ENCODE measurements around the gene AGPAT2.
"Not testable (repeated sequence)": the region's sequence is repeated elsewhere in the genome, so short reads cannot be mapped to it uniquely, and the experiment has no call there.

Gene AGPAT2

DNA sequence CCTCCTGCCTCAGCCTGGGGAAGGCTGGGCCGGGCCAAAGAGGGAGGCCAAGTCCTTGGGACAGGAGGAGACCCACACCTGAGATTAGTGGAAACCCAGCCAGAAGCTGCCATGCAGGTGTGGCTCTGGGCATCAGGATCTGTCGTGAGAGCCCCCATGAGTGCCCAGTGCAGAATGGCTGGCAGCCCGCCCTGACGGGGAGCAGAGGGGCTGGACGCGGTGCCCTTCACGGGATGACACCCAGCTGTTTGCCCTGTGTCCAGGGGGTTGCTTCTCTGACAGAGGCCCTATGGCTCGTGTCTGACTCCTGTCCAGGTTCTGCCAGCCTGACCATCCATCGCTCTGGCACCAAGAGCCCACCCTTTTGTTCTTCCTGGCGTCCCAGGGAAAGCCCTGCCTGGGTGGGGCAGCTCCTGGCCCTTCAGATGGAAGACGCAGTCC, 33.7 kb upstream of the AGPAT2 start:
- in situ Hi-C loops (cut with HindIII; ENCODE audit: low sequenced_read_pairs), result no loop called here

GRCh38 chr9:136720251-136720897, 33.1 kb upstream of the AGPAT2 start:
- in situ Hi-C loops (cut with HindIII; ENCODE audit: low sequenced_read_pairs), result no loop called here

DNA sequence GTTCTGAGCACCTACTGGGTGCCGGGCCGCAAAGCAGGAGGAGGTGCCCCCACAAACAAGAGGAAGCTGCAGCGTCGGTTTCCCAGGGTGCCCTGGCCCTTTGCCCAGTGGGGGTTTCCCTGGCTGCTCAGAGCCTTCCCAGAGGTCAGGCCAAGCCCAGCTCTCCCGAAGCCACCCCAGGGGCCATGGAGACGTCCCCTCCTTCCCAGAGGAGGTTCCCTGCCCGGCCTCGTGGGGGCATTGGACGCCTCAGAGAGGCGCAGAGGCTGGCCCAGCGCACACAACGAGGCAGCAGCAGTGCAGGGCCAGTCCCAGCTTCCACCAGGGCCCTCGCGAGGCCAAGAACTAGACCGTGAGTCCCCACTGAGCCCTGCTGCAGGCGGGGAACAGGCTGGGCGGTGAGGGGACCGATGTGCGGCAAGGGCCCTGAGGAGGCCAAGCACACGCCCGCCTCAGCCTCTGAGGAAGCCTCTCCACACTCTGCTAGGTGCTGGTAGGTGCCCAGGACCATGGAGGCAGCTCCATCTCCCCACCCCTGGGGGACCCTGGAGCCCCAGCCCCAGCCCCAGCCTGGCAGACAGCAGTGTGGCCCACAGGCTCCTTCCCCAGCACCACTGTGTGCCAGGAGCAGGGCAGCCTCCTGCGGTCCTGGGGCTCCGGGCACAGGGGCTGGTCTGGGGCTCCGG, 32.1 kb upstream of the AGPAT2 start:
- in situ Hi-C loops (cut with HindIII; ENCODE audit: low sequenced_read_pairs), result no loop called here

DNA sequence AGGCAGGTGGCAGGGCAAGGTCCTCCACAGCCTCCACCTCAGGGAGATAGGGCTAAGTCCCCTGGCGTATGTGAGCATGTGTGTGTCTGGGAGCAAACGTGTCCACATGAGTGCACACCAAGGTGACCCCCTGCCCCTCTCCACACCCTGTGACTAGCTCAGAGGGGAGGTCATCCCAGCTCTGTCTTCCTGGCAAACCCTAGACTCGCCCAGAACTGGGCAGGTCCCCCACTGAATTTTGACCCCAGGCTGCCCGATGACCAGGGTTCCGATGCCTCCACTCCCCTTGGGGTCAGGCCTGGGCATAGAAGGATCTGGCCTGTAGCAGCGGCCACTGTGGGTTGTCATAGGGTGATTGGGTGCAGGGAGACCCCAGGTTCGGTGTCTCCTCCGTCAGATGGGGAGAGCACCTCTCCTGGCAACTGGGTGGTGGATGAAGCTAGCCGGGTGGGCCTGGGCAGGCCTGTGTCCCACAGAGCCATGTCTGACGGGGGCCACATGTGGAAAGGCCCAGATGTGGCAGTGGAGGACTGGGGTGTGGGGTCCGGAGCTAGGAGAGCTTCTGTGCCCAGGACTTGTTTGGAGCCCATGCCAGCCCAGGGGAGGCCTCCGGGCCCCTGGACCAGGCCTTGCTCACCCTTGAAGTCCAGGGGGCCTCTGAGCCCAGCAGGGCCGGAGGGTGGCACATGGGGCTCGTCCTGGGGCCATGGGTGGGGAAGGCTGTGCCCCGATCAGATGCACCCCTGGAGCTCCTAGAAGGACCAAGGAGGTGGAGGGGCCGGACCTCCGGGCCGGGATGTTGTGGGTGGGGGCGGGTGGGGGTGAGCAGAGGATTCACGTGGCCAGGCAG, 31.3 kb upstream of the AGPAT2 start:
- in situ Hi-C loops (cut with HindIII; ENCODE audit: low sequenced_read_pairs), result no loop called here

- in situ Hi-C loops (cut with HindIII; ENCODE audit: low sequenced_read_pairs), result no loop called here
These were observed 30.1 kb upstream of the AGPAT2 start for GRCh38 chr9:136717399-136717798.

GRCh38 chr9:136714893-136715274, 27.6 kb upstream of the AGPAT2 start:
- in situ Hi-C loops (cut with HindIII; ENCODE audit: low sequenced_read_pairs), result no loop called here

GRCh38 chr9:136714096-136714892, 27.0 kb upstream of the AGPAT2 start:
- in situ Hi-C loops (cut with HindIII; ENCODE audit: low sequenced_read_pairs), result no loop called here

- in situ Hi-C loops (cut with HindIII; ENCODE audit: low sequenced_read_pairs), result no loop called here
These were observed 26.3 kb upstream of the AGPAT2 start for GRCh38 chr9:136713550-136713949.

GRCh38 chr9:136712690-136713544, 25.7 kb upstream of the AGPAT2 start:
- in situ Hi-C loops (cut with HindIII; ENCODE audit: low sequenced_read_pairs), result no loop called here

- in situ Hi-C loops (cut with HindIII; ENCODE audit: low sequenced_read_pairs), result no loop called here
These were observed 24.8 kb upstream of the AGPAT2 start, which contains the start of gene DIPK1B for GRCh38 chr9:136711751-136712689. Gene DIPK1B, plus strand, starts transcription at chr9:136712572. Its CDS starts 94 bp downstream, at chr9:136712666.

DNA sequence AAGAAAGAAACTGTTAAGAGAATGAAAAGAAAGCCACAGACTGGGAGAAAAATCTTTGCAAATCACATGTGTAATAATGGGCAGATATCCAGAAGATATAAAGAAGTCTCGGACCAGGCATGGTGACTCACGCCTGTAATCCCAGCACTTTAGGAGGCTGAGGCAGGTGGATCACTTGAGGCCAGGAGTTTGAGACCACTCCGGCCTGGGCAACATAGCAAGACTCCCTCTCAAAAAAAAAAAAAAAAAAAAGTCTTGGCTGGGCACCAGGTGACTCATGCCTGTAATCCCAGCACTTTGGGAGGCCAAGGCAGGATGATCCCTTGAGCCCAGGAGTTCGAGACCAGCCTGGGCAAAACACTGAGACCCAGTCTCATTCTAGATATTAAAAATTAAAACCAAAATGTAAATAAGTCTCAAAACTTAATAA, 24.0 kb upstream of the AGPAT2 start:
- in situ Hi-C loops (cut with HindIII; ENCODE audit: low sequenced_read_pairs), result not testable (repeated sequence)

DNA sequence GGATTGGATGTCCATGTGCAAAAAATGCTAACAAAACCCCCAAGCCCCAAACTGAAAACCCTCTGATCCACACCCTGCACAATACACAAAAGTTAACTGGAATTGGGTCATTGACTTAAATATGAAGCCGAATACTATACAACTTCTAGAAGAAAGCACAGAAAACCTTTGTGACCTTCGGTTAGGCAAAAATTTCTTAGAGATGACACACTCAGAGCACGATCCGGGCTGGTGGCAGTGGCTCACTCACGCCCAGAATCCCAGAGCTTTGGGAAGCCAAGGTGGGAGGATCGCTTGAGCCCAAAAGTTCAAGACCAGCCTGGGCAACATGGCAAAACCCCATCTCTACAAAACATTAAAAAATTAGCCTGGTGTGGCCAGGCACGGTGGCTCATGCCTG, 23.3 kb upstream of the AGPAT2 start:
- in situ Hi-C loops (cut with HindIII; ENCODE audit: low sequenced_read_pairs), result no loop called here

DNA sequence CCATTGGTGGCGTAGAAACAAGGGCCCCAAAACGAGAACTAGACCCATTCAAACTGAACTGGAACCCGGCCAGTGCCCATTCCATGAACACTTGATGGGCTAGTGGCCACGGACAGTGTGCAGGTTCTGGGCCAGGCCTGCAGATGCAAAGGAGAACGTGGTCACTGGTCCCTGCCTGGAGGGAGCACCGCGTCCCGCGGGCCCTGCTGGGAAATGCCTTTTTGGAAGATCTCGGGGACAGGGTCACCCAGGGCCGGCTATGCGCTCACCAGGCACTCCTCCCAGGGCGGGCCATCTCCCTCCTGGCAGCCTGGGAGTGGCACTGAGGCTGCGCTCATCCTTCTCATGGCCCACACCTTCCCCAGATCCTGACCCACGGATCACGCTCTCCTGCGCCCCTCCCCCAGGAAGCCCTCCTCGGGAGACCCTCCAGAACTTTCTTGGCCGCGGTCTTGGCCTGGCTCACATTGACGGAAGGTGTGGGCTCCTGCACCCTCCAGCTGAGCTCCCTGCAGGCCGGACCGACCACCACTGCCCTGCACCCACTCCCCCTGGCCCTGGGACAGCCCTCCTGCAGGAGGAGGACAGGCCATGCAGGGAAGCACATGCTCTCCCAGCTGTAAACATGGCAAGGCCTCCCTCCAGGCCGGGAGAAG, 22.3 kb upstream of the AGPAT2 start:
- in situ Hi-C loops (cut with HindIII; ENCODE audit: low sequenced_read_pairs), result no loop called here

- in situ Hi-C loops (cut with HindIII; ENCODE audit: low sequenced_read_pairs), result no loop called here
These were observed 20.7 kb upstream of the AGPAT2 start for GRCh38 chr9:136707849-136708517.

DNA sequence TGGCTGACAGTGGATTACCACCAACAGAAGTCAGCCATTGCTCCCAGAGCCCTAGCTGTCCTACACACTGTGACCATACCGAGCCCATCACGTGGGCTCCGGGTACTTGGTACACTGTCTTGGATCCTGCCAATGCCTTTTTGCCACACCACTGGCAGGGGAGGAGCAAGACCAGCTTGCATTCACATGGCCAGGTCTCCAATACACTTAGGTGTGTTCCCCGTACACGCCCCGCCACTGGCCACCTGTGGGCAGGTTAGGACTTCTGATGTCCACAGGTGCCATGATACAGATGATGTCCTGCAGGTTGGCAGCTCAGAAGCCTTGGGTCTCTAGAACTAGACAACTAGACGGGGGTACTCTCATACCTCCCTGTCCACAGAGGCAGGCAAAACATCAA, 19.8 kb upstream of the AGPAT2 start:
- in situ Hi-C loops (cut with HindIII; ENCODE audit: low sequenced_read_pairs), result no loop called here

GRCh38 chr9:136705564-136705963, 18.3 kb upstream of the AGPAT2 start:
- in situ Hi-C loops (cut with HindIII; ENCODE audit: low sequenced_read_pairs), result no loop called here

GRCh38 chr9:136704741-136705140, 17.5 kb upstream of the AGPAT2 start:
- in situ Hi-C loops (cut with HindIII; ENCODE audit: low sequenced_read_pairs), result not testable (repeated sequence)
